GM12873 (cell line): ENCODE results near the gene PUSL1.

Source experiments
- TF ChIP-seq, protein P1 (sequence below): IDR thresholded peaks from 2 replicates; pipeline ENCODE4 v1.5.1; 2012; ENCODE audit warnings: low read depth, mild to moderate bottlenecking, moderate library complexity, low read length, control low read depth; ENCODE audit not compliant: insufficient read depth; ENCODE audit errors: missing control alignments

Gene PUSL1

DNA sequence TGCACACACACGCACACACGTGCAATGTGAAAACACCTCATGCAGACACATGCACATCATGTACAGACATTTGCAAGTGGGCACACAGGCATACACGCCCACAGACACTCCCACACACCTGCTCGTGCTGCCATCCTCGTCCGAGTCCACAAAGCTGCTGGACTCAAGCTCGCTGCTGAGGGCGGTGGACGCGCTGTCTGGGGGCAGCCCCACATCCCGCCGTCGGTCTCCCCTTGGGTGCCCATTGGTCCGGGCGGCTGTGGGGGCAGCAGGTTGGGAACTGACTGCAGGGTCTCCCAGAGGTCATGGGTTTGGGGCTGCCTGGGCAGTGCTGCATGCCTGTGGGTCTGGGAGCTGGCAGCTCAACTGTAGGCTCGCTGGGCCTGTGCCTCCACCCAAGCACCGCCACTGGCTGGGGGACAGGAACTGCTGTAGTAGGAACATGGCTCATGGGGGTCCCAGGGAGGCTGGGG, 33.2 kb downstream of the PUSL1 start:
- TF ChIP-seq, protein P1, sequence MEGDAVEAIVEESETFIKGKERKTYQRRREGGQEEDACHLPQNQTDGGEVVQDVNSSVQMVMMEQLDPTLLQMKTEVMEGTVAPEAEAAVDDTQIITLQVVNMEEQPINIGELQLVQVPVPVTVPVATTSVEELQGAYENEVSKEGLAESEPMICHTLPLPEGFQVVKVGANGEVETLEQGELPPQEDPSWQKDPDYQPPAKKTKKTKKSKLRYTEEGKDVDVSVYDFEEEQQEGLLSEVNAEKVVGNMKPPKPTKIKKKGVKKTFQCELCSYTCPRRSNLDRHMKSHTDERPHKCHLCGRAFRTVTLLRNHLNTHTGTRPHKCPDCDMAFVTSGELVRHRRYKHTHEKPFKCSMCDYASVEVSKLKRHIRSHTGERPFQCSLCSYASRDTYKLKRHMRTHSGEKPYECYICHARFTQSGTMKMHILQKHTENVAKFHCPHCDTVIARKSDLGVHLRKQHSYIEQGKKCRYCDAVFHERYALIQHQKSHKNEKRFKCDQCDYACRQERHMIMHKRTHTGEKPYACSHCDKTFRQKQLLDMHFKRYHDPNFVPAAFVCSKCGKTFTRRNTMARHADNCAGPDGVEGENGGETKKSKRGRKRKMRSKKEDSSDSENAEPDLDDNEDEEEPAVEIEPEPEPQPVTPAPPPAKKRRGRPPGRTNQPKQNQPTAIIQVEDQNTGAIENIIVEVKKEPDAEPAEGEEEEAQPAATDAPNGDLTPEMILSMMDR, result no peak

DNA sequence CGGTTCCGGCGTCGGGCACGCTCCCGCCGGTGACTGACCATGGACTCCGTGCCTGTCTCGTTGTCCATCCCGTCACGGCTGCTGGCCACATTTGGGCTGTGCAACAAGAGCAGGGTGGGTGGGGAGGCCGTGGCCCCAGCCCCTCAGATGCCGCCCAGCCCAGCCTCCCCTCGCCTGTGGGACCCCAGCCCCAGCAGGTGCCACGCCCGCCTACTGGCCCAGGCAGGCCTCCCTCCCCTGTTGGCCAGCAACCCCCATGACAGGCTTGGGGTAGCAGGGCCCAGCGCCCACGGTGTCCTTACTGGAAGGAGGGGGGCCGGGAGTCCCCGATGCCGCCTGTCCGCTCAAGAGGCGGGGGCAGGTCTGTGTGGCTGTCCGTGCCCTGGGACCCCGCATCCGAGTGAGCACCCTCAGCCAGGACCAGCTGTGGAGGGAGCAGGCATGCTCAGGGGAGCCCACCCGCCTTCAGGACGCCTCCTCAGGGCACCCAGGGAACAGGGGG, 33.7 kb downstream of the PUSL1 start:
- TF ChIP-seq, protein P1, result no peak

DNA sequence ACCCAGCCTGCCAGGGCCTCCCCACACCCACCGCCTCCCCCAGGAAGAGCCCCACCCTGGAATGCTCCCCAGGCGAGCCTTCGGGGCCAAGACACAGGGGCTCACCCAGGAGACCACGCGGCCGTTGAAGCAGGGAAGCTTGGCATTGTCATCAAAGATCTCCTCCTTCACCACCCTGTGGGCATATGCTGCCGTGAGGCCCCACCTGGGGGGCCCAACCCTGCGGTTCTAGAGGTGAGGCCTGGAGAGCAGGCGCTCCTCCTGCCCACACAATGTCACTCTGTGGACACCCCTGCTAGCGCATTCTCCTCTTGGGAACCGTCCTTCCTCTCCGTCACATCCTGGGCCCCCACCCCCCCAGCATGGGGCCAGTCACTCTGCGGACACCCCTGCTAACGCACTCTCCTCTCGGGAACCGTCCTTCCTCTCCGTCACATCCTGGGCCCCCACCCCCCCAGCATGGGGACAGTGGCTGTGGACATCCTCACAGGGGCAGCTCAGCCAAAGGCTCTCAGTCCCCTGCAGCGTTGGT, 34.3 kb downstream of the PUSL1 start:
- TF ChIP-seq, protein P1, result no peak

DNA sequence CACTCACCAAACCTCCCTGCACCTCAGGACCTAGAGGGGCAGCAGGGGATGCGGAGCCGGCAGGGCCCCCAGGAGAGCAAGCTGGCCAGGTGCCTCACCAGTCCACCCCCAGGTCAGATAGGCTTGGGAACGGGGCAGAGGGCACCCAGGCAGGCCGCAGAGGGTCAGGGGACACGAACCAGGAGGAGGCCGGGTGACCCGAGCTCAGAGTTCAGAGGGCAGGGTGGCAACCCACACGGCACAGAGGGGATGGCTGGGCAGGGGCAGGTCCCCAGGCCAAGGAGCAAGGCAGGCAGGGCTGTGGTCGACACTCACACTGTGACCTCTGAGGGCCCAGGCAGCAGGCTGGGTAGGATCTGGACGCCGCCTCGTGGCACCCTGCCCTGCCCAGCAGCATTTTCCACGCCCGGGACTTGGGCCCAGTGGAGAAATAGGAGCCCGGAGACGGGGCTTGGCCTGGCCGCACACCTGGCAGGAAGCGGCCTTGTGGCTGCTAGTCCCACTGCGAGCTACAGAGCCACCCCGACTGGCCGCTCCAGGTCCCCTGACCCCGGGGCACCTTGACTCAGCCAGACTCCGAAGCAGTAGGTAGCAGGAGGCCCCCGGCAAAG, 35.5 kb downstream of the PUSL1 start:
- TF ChIP-seq, protein P1, result no peak

DNA sequence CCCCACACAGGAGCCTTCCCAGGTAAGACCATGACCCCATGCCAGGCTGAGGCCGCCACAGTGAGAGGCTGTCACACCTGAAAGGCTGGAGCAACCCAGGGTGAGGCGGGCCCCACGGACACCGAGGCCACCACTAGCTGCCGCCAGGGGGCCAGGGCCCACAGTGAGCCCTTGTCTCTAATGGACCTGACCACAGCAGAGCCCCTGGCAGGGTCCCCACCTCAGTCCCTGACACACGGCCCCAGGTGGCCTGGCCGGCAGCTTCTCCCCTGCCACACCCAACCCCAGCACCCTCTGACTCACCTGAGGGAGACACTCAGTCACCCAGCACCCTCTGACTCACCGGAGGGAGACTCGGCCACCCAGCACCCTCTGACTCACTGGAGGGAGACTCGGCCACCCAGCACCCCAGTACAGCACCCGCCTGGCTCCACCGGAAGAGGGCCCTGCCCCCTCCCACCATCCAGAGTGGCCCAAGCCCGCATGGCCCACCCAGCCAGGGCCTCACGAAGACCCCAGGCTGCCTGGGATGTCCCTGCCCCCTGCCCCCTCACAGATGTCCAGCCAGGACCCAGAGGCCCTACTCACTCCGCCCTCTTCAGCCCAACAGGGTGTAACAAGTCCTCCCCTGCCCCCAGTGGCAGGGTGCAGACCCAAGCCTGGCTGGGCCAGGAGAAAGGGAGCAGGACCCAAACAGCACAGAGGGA, 36.4 kb downstream of the PUSL1 start:
- TF ChIP-seq, protein P1, result no peak

DNA sequence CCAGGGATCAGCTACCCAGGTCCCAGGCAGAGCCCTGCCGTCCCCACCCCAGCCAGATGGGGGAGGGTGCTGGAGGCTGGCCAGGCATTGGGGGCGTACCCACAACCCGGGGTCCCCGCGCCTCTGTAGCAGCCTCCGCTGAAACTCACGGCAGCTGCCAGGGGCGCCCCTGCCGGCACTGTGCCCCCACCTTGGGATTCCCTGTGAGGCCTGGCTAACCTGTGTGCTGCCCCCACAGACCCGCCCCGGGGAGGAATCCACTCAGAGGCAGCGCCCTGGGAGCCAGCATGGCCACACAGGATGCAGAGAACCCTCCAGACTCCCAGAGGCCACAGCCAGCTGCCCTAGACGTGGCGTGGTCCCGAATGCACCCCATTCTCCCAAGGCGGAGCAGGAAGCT, 37.0 kb downstream of the PUSL1 start:
- TF ChIP-seq, protein P1, result no peak

DNA sequence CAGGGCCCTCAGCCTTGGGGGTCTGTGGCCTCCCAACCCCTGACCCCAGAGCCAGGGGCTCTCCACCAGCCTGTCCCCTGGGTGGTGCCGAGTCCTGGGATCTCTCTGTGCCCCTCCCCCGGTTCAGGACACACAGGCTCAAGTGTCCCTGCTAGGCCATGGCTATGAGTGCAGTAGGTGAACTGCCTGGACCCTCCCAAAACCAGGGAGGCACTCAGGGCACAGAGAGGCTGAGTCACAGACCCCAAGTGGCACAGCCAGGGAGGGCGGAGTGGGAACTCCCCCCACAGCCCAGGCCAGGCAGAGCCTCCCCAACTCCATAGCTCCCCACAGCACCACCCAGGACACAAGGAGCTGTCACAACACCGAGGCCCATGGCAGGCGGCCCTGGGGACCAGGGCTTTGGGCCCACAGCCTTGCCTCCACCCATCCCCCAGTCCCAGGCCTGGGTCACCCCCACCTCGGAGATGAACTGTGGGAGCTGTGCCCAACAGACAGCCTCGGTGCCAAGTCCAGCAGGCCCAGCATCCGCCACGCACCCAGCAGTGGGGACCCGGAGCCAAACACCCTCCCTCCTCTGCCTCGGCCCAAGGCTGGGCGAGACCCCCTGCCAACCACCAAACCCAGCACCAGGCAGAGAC, 37.6 kb downstream of the PUSL1 start:
- TF ChIP-seq, protein P1, result no peak
